SKM-1 (cell line): ENCODE data around the gene OR10T2.
A peak's percentile ranks its signal among the peaks of the same experiment; 100 is the strongest.
"Not testable (repeated sequence)": the region's sequence is repeated elsewhere in the genome, so short reads cannot be mapped to it uniquely, and the experiment has no call there.

Source experiments
- DNase-seq: peaks from one replicate; lab custom pipeline; 2025; ENCODE audit not compliant: unreplicated experiment; lab: John Stamatoyannopoulos, UW

OR10T2 gene

GRCh38 chr1:158398818-158399514 lies at the start of gene OR10T2:
OR10T2 (minus strand) TSS chr1:158399466; CDS start chr1:158399466, 0 bp downstream.
- DNase-seq: no peak

- no peak for DNase-seq
Observed at GRCh38 chr1:158445376-158445775, 46.1 kb upstream of the OR10T2 start.

- peak; percentile 64 for DNase-seq
Observed at GRCh38 chr1:158434741-158435140, 35.5 kb upstream of the OR10T2 start.

GRCh38 chr1:158430163-158430562 lies 30.9 kb upstream of the OR10T2 start:
- peak; percentile 81 for DNase-seq

- DNase-seq: no peak
Observed at GRCh38 chr1:158426137-158426536, 26.9 kb upstream of the OR10T2 start, which contains the start of gene OR10K2. OR10K2 (minus strand) TSS chr1:158426237; CDS start chr1:158420866, 5,371 bp downstream.

GRCh38 chr1:158425027-158425426 lies 25.8 kb upstream of the OR10T2 start:
- no peak for DNase-seq

GRCh38 chr1:158422212-158422611 lies 22.9 kb upstream of the OR10T2 start:
- DNase-seq: no peak

- no peak for DNase-seq
Observed at GRCh38 chr1:158417586-158417985, 18.3 kb upstream of the OR10T2 start.

GRCh38 chr1:158414651-158415345 lies 15.5 kb upstream of the OR10T2 start:
- no peak for DNase-seq

GRCh38 chr1:158407092-158407491 lies 7.8 kb upstream of the OR10T2 start:
- DNase-seq: no peak

- no peak for DNase-seq
Observed at GRCh38 chr1:158400871-158401270, 1.6 kb upstream of the OR10T2 start.

- DNase-seq: no peak
Observed at GRCh38 chr1:158396646-158397045, 2.6 kb downstream of the OR10T2 start.

- no peak for DNase-seq
Observed at GRCh38 chr1:158393476-158393875, 5.8 kb downstream of the OR10T2 start.

- no peak for DNase-seq
Observed at GRCh38 chr1:158391099-158391498, 8.2 kb downstream of the OR10T2 start.

GRCh38 chr1:158390331-158390730 lies 8.9 kb downstream of the OR10T2 start:
- no peak for DNase-seq

- no peak for DNase-seq
Observed at GRCh38 chr1:158374860-158375259, 24.4 kb downstream of the OR10T2 start.

GRCh38 chr1:158374101-158374500 lies 25.2 kb downstream of the OR10T2 start:
- DNase-seq: not testable (repeated sequence)

- DNase-seq: no peak
Observed at GRCh38 chr1:158371188-158371953, 27.9 kb downstream of the OR10T2 start.

GRCh38 chr1:158366783-158367182 lies 32.5 kb downstream of the OR10T2 start:
- no peak for DNase-seq

GRCh38 chr1:158362941-158363340 lies 36.3 kb downstream of the OR10T2 start:
- DNase-seq: no peak

GRCh38 chr1:158362482-158362881 lies 36.8 kb downstream of the OR10T2 start:
- DNase-seq: no peak

GRCh38 chr1:158357441-158357840 lies 41.8 kb downstream of the OR10T2 start:
- DNase-seq: no peak
